ENCODE measurements around the gene MTTP.

Gene MTTP

DNA sequence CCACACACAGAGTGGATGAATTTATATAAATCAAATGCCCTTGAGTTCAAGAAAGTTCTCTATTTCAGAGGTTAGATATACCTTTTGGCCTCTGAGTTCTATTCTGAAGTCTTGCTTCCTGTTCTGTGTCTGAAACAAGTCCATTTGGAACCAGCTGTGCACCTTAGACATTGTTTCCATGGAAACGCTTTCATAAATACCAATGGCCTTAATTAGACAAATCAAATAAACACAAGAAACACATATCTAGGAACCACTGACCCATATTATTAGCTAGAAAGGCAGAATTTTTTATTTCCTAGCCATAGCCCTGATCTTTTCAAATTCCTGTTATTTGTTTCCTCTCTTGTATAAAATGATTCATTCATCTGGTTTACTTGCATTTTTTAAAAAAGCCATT is 91.4 kb downstream of the MTTP start:
- Histone ChIP-seq H3K27ac (no peak overlapping the region), H3K9me3 (no peaks in the 10 kb centered on the region), H3K4me3 (ENCODE audit: low read depth in 1 of 2, low read length in 1 of 2) (no peak overlapping the region), H3K36me3 (no peaks in the 10 kb centered on the region), H3K27me3 (no peaks in the 10 kb centered on the region), H3K4me1 (ENCODE audit: control insufficient read depth in 1 of 2, insufficient read depth in 1 of 2, low read depth in 1 of 2, low read length in 1 of 2) (no peaks in the 10 kb centered on the region)
- TF ChIP-seq, protein P1, sequence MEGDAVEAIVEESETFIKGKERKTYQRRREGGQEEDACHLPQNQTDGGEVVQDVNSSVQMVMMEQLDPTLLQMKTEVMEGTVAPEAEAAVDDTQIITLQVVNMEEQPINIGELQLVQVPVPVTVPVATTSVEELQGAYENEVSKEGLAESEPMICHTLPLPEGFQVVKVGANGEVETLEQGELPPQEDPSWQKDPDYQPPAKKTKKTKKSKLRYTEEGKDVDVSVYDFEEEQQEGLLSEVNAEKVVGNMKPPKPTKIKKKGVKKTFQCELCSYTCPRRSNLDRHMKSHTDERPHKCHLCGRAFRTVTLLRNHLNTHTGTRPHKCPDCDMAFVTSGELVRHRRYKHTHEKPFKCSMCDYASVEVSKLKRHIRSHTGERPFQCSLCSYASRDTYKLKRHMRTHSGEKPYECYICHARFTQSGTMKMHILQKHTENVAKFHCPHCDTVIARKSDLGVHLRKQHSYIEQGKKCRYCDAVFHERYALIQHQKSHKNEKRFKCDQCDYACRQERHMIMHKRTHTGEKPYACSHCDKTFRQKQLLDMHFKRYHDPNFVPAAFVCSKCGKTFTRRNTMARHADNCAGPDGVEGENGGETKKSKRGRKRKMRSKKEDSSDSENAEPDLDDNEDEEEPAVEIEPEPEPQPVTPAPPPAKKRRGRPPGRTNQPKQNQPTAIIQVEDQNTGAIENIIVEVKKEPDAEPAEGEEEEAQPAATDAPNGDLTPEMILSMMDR (IDR thresholded peaks at IDR 0.05): no peak

DNA sequence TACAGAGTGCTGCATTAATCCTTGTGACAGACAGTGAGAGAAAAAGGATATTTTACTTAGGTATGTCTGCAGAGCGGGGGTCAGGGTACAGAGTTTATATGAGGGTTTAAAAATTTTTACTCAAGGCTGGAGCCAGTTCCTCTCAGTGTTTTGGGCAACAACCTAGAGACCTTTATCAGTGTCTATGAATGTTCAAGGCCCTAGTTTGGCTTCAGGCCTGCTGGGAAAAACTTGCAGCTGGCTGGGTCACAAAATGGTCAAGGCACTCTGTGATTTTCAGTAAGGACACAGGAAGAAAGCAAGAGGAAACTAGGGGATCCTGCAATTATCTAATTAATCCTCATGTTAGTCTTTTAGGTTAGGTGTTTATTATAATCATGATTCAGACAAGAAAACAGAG is 93.8 kb downstream of the MTTP start:
- H3K27ac ChIP-seq: no peak overlapping the region
- H3K9me3 ChIP-seq: no peaks in the 10 kb centered on the region
- TF ChIP-seq, protein P1 (IDR thresholded peaks at IDR 0.05): no peak
- H3K36me3 ChIP-seq: no peaks in the 10 kb centered on the region
- H3K27me3 ChIP-seq: no peaks in the 10 kb centered on the region
- H3K4me3 ChIP-seq (ENCODE audit: low read depth in 1 of 2, low read length in 1 of 2): no peak overlapping the region
- H3K4me1 ChIP-seq (ENCODE audit: control insufficient read depth in 1 of 2, insufficient read depth in 1 of 2, low read depth in 1 of 2, low read length in 1 of 2): no peaks in the 10 kb centered on the region

DNA sequence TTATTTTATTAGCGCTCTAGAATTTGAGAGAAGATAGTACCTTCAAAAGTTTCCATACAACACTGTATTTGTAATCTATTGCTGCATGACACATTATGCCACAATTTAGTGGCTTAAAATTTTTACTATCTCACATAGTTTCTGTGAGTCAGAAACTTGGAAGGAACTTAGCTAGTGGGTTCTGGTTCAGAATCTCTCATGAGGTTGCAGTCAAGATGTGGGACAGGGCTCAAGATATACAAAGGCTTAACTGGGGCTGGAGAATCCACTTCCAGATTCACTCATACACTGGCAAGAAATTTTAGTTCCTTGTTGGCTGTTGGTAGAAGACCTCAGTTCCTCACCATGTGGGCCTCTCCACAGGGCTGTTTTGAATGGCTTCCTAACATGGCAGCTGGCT is 94.5 kb downstream of the MTTP start:
- Histone ChIP-seq H3K36me3 (no peaks in the 10 kb centered on the region), H3K27me3 (no peaks in the 10 kb centered on the region), H3K9me3 (no peaks in the 10 kb centered on the region), H3K4me1 (ENCODE audit: control insufficient read depth in 1 of 2, insufficient read depth in 1 of 2, low read depth in 1 of 2, low read length in 1 of 2) (no peaks in the 10 kb centered on the region), H3K4me3 (ENCODE audit: low read depth in 1 of 2, low read length in 1 of 2) (no peak overlapping the region), H3K27ac (no peak overlapping the region)
- TF ChIP-seq, protein P1 (IDR thresholded peaks at IDR 0.05): no peak

DNA sequence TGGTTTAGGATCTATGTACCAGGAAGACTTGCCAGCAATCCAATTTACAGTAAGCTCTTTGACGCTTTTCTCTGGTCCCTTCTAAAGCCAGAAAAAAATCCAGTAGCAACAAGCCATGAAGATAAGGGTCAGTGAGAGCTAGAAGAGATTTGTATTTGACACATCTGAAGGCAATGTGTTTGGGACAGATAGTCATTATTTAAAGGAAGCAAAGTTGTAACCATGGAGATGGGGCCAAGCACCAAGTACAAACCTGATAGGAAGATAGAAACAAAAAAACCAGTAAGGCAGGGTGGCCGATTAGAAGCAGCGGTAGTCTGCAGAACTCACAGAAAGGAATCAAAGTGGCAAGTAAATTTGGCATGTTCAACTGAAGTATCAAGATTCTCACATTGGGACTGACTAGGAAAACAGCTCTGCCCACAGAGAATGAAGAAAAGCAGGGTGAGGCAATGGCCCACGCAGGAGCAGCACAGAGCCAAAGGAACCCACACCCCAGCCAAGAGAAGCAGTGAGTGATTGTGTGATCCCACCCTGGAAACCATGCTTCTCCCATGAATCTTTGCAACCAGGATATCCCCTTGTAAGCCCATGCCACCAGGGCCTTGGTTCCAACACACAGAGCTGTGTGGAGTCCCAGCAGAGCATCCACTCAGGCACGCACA is 95.9 kb downstream of the MTTP start:
- Histone ChIP-seq H3K4me3 (ENCODE audit: low read depth in 1 of 2, low read length in 1 of 2) (no peak overlapping the region), H3K27ac (no peak overlapping the region), H3K27me3 (no peaks in the 10 kb centered on the region), H3K9me3 (no peaks in the 10 kb centered on the region), H3K4me1 (ENCODE audit: control insufficient read depth in 1 of 2, insufficient read depth in 1 of 2, low read depth in 1 of 2, low read length in 1 of 2) (no peaks in the 10 kb centered on the region), H3K36me3 (no peaks in the 10 kb centered on the region)
- TF ChIP-seq, protein P1 (IDR thresholded peaks at IDR 0.05): no peak

All from neutrophil (primary cell).